GM19463 (cell line): ENCODE results near the gene PDE8B.
"Not testable (repeated sequence)": the region's sequence is repeated elsewhere in the genome, so short reads cannot be mapped to it uniquely, and the experiment has no call there.

Source experiments
- ATAC-seq: cut with Tn5 transposase; IDR thresholded peaks from one replicate; pipeline ENCODE4 v1.9.1; 2021; ENCODE audit warnings: mild to moderate bottlenecking, moderate library complexity; ENCODE audit not compliant: unreplicated experiment

The PDE8B gene

DNA sequence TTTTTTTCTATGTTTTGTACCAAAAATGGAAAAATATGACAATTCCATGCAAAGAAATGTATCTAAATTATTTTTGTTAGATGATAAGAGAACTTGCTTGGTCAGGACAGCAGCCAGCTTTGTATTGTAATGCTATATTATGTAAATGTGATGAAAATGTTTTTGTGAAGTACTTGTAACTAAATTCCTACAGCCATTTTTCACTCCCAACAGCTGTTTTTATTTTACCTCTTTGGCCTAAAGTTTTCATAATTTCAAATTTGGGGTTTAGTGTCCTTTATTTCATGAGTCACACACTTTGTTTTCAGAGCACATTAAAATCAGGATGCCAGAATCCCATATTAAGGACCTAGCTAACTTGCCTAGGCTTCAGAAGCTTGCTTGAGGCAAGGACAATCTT, 217.5 kb downstream of the PDE8B start:
- ATAC-seq: no peak

DNA sequence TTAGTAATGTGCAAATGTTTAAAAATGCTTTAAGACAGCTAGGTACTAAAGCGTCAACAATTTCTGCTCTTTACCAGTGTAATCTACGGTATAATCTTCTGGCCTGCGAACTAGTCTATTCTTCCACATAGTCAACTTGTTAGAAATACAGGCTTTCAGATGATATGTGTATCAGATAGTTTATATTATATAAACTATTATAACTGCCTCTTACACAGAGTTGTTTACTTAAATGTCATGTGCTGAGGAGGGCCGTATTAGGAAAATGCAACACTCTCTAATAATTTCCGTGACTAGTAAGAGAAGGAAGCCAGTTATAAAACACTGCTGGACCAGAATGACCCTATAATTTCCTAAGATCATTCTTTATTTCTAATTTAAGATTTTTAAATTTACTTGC, 218.0 kb downstream of the PDE8B start:
- ATAC-seq: no peak

DNA sequence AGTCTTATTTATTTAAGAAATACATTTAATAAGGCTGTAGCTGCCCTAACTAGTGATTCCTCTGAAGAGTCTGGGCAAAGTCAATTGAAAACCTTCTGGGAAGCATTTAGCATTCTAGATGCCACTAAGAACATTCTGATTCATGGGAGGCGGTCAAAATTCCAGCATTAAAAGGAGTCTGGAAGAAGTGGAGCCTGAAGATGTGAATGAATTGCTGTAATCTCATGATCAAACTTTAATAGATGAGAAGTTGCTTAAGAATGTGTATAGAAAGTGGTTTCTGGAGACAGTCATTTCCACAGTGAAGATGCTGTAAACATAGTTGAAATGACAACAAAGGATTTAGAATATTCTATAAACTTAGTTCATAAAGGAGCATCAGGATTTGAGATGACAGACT, 220.2 kb downstream of the PDE8B start:
- no peak for ATAC-seq

DNA sequence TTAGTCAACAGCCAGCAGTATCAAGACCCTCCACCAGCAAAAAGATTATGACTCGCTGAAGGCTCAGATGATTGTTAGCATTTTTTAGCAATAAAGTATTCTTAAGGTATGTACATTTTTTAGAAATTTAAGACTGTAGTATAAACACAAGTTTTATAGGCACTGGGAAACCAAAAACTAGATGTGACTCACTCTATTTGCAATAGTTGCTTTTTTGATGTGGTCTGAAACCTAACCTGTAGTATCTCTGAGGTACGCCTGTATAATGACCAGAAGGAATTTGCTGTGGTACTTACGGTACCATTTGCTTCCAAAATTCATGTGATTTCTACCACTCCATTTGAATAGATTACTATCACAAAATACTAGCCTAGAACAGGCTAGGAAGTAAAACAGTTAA, 220.8 kb downstream of the PDE8B start:
- no peak for ATAC-seq

- ATAC-seq: no peak
Observed at GRCh38 chr5:77431719-77432118, 221.2 kb downstream of the PDE8B start.

- ATAC-seq: no peak
Observed at GRCh38 chr5:77437194-77437593, 226.7 kb downstream of the PDE8B start.

GRCh38 chr5:77438071-77438470, 227.6 kb downstream of the PDE8B start:
- ATAC-seq: no peak

GRCh38 chr5:77443670-77444069, 233.2 kb downstream of the PDE8B start:
- no peak for ATAC-seq

- ATAC-seq: no peak
Observed at GRCh38 chr5:77444356-77444755, 233.9 kb downstream of the PDE8B start.

DNA sequence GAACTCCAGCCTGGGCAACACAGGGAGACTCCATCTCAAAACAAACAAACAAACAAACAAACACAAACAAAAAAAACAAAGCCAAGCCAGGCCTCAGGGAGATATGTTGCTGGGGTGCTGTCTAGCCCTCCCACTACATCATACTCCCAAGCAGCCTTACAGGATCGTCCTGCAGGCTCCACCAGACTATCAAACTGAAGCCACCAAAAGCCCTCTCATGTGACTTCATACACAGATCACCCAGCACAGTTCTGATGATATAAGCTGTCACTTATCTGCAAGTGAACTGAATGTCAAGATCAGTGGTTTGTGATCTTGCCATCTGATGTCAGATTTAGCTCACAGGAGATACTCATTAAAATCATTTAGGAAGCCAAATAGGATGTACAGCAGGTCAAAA, 238.4 kb downstream of the PDE8B start:
- ATAC-seq: no peak

- ATAC-seq: no peak
Observed at GRCh38 chr5:77449277-77449676, 238.8 kb downstream of the PDE8B start.

DNA sequence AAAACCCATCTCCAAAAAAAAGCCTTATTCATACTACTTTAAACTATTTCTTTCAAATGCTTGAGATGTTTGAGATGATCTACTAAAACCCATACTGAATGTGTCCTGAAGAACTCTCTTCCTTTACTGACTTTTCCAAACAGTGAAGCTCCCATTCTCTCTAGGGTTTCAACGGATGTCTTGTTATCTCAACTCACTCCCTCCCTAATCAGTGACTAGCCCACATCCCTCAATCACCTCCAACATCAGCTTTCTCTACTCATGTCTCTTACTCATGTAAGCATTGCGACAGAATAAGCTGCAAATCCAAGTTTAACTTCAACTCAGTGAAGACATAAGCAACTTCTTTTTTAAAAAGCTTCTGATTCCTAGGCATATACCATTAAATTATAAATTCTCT, 239.5 kb downstream of the PDE8B start:
- no peak for ATAC-seq

DNA sequence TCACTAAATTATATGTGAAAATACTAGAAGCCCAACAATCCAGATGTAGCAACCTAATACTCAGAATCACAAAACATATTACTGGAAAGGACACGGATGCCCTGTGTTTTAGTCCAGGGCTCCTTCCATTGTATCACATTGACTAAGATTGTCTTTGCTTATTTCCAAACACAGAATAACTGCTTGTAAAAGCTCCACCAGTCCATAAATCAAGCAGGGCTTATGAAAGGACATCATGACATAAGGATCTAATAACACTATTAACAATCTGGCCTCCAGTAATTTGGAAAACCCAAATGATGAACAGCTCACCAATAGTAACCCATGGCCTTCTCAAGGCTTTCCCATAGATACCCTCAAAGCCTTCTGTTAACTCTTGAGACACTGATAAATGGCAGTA, 241.9 kb downstream of the PDE8B start:
- no peak for ATAC-seq

GRCh38 chr5:77454123-77454522, 243.6 kb downstream of the PDE8B start:
- ATAC-seq: no peak

GRCh38 chr5:77461287-77461686, 250.8 kb downstream of the PDE8B start:
- ATAC-seq: no peak

GRCh38 chr5:77463905-77464304, 253.4 kb downstream of the PDE8B start:
- no peak for ATAC-seq

DNA sequence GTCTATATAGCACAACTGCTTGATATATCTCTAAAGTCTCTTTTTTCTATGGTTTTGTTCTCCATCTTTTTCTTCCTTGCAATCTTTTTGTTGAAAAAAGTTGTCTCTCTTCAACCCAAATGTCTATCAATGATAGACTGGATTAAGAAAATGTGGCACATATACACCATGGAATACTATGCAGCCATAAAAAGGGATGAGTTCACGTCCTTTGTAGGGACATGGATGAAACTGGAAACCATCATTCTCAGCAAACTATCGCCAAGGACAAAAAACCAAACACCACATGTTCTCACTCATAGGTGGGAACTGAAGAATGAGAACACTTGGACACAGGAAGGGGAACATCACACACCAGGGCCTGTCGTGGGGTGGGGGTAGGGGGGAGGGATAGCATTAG, 258.4 kb downstream of the PDE8B start:
- not testable (repeated sequence) for ATAC-seq

- not testable (repeated sequence) for ATAC-seq
Observed at GRCh38 chr5:77475041-77475440, 264.6 kb downstream of the PDE8B start.
